IPS-NIHi11 (cell line): ENCODE data around the gene ATP1B3.
"Not testable (repeated sequence)": the region's sequence is repeated elsewhere in the genome, so short reads cannot be mapped to it uniquely, and the experiment has no call there.

Experiments used
- DNase-seq: peaks from one replicate; pipeline ENCODE4 v3.0.0; 2012; ENCODE audit warnings: mixed read lengths, low spot score

ATP1B3 gene

GRCh38 chr3:141949399-141949798 lies 73.0 kb downstream of the ATP1B3 start:
- no peak for DNase-seq

GRCh38 chr3:141949972-141950371 lies 73.5 kb downstream of the ATP1B3 start:
- no peak for DNase-seq

GRCh38 chr3:141950572-141951493 lies 74.4 kb downstream of the ATP1B3 start:
- DNase-seq = no peak

GRCh38 chr3:141952611-141953010 lies 76.2 kb downstream of the ATP1B3 start:
- no peak for DNase-seq

- DNase-seq = no peak
Observed at GRCh38 chr3:141955175-141955574, 78.7 kb downstream of the ATP1B3 start.

GRCh38 chr3:141959589-141960554 lies 83.4 kb downstream of the ATP1B3 start:
- no peak for DNase-seq

- no peak for DNase-seq
Observed at GRCh38 chr3:141960731-141961130, 84.3 kb downstream of the ATP1B3 start.

GRCh38 chr3:141963301-141963700 lies 86.9 kb downstream of the ATP1B3 start:
- no peak for DNase-seq

GRCh38 chr3:141965471-141965870 lies 89.0 kb downstream of the ATP1B3 start:
- DNase-seq = no peak

- no peak for DNase-seq
Observed at GRCh38 chr3:141969711-141970110, 93.3 kb downstream of the ATP1B3 start.

GRCh38 chr3:141971571-141971970 lies 95.1 kb downstream of the ATP1B3 start:
- DNase-seq = no peak

- DNase-seq = no peak
Observed at GRCh38 chr3:141972399-141972798, 96.0 kb downstream of the ATP1B3 start.

GRCh38 chr3:141974777-141975176 lies 98.3 kb downstream of the ATP1B3 start:
- not testable (repeated sequence) for DNase-seq
